ENCODE results near the gene PPP2R5C. TPM values are rescaled to one million over a fixed set of nuclear protein-coding genes. Genes with fewer than 3 reads are reported as not detected.

PPP2R5C gene
- total RNA-seq, 1 experiment from 2014 or later: 89.9 TPM

GRCh38 chr14:101875041-101875726 lies 113.7 kb downstream of the PPP2R5C start (continued):
- TF ChIP-seq STAT6 (CRISPR knock-in tag; conservative IDR thresholded peaks at IDR 0.05; ENCODE audit: low read depth) (no peak), ZNF281 (CRISPR knock-in tag; IDR thresholded peaks at IDR 0.05) (no peak), AR (CRISPR knock-in tag; IDR thresholded peaks at IDR 0.05) (no peak), NR1H2 (CRISPR knock-in tag; IDR thresholded peaks at IDR 0.05) (no peak), ATF1 (CRISPR knock-in tag; IDR thresholded peaks at IDR 0.05) (no peak), HMGXB4 (CRISPR knock-in tag; IDR thresholded peaks at IDR 0.05) (no peak), ARID4B (CRISPR knock-in tag; IDR thresholded peaks at IDR 0.05; ENCODE audit: borderline replicate concordance) (no peak), TCF7 (CRISPR knock-in tag; IDR thresholded peaks at IDR 0.05; ENCODE audit: low read depth) (no peak), TEAD1 (CRISPR knock-in tag; IDR thresholded peaks at IDR 0.05) (no peak)

All from WTC11 (cell line).